ENCODE measurements around the gene VWA1. TPM values are rescaled to one million over a fixed set of nuclear protein-coding genes. Genes with fewer than 3 reads are reported as not detected.
"Not testable (repeated sequence)": the region's sequence is repeated elsewhere in the genome, so short reads cannot be mapped to it uniquely, and the experiment has no call there.

Gene VWA1
- total RNA-seq, 1 experiment from 2014 or later, result 5.6 TPM

DNA sequence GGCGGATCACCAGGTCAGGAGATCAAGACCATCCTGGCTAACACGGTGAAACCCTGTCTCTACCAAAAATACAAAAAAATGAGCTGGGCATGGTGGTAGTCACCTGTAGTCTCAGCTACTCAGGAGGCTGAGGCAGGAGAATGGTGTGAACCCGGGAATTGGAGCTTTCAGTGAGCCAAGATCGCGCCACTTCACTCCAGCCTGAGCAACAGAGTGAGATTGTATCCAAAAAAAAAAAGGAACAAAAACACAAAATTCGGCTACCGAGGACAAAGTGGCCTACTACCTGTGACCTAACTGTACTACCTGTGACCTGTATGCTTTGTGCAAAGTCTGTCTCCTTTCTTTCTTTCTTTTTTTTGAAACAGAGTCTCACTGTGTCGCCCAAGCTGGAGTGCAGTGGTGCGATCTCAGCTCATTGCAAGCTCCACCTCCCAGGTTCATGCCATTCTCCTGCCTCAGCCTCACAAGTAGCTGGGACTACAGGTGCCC lies 32.5 kb upstream of the VWA1 start:
- DNase-seq (ENCODE audit: low read depth), result not testable (repeated sequence)

DNA sequence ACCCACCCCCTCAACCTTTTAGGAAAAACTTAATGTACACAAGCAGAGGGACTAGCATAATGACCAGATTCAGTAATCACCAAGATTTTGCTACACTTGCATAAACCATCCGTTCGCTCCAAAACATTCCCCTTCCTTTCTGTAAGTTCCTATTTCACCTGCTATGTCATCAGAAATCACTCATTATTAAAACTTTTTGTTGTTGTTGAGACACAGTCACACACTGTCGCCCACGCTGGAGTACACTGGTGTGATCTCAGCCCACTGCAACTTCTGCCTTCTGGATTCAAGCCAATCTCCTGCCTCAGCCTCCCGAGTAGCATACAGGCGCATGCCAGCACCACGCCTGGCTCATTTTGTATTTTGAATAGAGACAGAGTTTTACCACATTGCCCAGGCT lies 31.8 kb upstream of the VWA1 start:
- no peak for DNase-seq (ENCODE audit: low read depth)

DNA sequence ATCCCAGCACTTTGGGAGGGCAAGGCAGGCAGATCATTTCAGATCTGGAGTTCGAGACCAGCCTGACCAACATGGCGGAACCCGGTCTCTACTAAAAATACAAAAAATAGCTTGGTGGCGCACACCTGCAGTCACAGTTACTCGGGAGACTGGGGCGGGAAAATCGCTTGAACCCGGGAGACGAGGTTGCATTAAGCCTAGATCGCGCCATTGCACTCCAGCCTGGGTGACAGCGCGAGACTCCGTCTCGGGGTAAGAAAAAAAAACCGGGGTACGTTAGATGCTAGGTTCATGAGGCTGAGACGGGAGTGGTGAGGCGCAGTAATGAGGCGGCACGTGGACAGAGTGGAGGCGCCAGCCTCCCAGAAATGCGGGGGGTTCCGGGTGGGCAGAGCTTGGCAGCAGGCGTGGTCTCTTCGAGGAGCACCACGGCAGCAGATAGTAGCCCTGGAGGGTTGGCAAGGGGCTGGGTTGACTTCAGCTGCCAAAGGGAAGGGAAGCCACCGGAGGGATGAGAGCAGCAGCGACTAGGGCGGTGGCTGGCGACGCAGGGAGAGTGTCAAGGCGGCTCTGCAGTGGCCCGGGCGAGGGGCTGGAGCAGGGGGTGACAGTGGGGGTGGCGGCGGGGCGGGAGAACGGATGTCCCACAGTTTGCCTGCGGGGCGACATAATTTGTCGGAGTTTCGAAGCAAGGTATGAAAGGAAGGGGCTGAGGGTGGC lies 29.2 kb upstream of the VWA1 start:
- DNase-seq (ENCODE audit: low read depth), result peak; percentile 14

DNA sequence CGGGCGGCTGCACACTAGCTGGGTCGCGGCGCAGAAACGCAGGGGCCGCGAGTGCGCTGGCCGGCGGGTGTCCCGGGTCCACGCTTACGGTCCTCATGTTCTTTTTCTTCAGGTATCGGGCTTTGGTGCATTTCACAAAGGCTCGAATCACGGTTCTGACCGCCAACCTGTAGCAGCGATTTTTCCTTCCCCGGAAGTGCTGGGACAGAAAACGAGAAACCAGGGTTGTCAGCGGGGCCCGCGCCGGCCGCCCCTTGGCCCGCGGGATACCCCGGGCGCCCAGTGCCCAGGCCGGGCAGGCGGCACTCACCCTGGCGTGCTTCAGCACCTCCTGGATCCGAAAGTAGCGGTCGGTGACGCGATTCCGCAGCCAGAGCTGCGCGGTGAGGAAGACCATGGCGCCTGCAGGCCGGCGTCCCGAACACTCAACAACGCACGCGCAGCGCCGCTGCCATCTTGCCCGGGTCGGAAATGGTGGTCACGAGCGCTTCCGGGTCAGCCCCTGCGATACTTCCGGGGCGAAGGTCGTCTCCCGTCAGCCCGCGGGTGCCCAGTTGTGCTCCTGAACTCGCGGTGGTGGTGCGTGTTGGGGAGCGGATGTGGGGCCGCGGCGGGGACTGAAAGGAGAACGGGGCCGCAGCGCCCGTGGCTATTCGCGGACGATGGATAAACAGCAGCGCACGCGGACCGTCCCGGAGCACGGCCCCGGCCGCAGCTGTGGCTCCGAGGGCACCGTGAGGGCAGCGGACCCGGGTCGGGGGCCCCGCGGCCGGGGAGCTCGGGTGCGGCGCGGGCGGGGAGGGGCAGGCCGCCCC lies 28.5 kb upstream of the VWA1 start, which contains the start of gene MRPL20:
Gene MRPL20, minus strand, starts transcription at position 473 of the 815 bp plus-strand sequence. Its CDS starts 76 bp downstream, at position 397.
- peak; percentile 89 for DNase-seq (ENCODE audit: low read depth)

DNA sequence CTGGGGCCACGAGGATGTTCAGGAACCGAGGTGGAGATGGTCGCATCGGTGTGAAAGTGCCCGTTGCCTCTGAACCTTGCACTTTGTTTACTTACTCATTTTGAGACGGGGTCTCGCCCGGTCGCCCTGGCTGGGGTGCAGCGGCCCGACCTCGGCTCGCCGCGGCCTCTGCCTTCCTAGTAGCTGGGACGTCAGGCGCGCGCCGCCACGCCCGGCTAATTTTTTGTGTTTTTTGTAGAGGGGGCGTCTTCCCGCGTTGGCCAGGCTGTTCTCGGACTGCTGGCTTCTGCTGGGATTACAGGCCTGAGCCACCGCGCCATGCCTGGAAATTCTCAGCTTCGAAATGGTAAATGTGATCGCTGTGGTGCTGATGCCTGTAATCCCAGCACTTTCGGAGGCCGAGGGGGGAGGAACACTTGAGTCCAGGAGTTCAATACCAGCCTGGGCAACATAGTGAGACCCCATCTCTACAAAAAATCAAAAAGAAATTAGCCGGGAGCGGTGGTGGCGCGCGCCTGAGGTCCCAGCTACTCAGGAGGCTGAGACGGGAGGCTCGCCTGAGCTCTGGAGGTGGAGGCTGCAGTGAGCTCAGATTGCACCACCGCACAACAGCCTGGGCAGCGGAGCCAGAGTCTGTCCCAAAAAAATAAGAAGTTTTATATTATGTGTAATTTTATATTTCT lies 27.7 kb upstream of the VWA1 start:
- DNase-seq (ENCODE audit: low read depth), result peak; percentile 34

DNA sequence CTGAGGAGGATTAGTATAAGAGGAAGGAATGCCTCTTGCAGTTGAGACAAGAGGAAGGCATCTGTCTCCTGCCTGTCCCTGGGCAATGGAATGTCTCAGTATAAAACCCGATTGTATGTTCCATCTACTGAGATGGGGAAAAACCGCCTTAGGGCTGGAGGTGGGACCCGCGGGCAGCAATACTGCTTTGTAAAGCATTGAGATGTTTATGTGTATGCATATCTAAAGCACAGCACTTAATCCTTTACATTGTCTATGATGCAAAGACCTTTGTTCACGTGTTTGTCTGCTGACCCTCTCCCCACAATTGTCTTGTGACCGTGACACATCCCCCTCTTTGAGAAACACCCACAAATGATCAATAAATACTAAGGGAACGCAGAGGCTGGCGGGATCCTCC lies 25.3 kb upstream of the VWA1 start:
- DNase-seq (ENCODE audit: low read depth), result not testable (repeated sequence)

DNA sequence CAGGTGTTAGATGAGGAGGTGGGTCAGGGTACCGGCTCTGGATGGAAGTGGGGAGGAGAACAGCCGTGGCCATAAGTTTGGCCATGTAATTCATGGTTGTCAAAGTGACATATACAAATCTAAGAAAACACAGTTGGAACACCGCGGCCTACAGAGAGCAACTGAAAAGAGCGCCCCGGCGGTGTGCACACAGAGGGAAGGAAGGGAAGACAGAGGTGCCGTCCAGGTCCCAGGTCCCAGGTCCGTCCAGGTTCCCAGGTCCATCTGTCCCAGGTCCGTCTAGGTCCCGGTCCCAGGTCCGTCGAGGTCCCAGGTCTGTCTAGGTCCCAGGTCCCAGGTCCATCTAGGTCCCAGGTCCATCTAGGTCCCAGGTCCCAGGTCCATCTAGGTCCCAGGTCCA lies 23.9 kb upstream of the VWA1 start:
- DNase-seq (ENCODE audit: low read depth), result no peak

DNA sequence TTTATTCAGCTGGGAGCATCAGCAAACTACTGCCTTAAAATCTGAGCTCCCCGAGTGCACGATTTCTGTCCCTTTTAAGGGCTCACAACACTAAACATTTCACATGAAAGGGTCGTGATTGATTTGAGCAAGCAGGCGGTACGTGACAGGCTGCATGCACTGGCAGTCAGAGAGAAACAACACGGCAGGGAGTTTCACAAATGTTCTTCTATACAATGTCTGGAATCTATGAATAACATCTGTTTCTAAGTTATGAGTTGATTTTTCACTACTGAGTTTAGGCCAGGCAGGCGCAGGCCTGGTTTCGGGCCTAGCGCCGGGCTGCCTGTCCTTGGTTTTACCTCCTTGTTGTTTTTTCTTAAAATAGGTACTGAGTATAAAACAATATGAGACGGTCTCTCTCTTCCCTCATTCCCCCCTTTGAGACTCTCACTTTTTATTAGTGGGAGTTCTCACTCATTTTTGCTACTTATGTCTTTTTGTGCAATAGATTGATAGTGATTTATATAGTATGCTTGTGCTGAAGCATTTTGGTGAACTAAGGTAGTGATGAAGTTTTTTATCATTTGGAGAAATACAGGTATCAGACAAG lies 23.1 kb upstream of the VWA1 start:
- not testable (repeated sequence) for DNase-seq (ENCODE audit: low read depth)

DNA sequence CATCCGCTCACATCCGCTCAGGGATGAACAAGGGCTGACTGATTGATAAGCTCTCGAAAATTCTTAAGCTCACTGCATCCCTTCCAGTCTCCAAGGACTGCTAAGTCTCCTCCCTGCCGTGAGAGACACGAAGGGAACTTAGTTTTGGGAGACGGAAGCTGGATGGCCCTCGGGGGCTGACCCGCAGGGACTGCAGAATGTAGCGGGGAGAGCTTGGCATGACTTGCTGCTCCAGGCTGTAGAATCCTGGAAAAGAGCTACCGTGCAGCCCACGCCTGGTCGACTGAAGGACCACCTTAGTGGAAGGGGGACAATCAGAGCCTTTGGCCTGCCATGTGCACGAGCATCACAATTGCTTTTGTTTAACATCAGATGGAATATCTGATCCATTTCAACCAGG lies 19.7 kb upstream of the VWA1 start:
- DNase-seq (ENCODE audit: low read depth), result peak; percentile 53

DNA sequence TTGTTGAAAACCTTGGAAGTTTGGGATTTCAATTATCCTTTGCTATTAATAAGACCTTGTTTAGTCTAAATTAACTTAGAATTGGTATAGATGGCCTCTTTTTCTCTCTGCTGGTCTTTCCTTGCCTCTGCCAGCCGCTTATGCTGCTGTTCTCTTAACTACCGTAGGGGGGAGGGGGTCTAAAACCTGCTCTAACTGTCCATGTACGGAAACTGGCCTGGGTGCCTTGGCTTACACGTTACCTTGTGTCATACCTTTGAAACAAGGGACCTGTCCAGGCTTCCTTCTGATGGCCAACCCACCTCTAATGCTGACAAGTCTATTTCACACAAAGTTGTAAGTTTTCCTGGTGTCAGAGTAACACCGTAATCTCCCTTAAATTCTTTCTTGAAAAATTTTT lies 18.1 kb upstream of the VWA1 start:
- not testable (repeated sequence) for DNase-seq (ENCODE audit: low read depth)

DNA sequence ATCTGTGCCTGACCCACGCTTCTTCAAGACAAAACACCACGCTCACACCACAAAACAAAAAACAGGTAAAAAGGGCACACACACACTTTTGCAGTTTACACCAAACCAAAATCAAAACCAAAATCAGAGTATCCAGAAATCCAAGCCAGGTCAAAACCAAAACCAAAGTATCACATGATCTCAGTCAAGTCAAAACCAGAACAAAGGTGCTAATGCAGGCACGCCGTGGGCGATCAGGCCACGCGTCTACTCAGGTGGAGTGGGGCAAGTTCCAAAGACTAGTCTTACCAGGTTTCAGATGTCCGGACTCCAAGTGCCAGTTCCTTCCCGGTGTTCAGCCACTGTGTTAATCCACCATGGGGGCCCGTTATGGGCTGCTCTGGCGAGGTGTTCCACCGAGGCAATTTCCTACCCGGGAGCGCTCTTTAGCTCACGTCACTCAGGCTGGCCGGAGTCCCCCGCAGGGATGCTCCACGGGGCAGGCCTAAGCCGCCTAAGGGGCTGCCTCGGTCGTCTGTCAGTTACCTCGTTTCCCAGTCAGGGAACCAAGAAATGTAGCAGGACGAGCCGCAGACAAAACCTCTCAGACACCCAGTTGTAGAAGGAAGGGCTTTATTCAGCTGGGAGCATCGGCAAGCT lies 17.5 kb upstream of the VWA1 start:
- DNase-seq (ENCODE audit: low read depth), result not testable (repeated sequence)

DNA sequence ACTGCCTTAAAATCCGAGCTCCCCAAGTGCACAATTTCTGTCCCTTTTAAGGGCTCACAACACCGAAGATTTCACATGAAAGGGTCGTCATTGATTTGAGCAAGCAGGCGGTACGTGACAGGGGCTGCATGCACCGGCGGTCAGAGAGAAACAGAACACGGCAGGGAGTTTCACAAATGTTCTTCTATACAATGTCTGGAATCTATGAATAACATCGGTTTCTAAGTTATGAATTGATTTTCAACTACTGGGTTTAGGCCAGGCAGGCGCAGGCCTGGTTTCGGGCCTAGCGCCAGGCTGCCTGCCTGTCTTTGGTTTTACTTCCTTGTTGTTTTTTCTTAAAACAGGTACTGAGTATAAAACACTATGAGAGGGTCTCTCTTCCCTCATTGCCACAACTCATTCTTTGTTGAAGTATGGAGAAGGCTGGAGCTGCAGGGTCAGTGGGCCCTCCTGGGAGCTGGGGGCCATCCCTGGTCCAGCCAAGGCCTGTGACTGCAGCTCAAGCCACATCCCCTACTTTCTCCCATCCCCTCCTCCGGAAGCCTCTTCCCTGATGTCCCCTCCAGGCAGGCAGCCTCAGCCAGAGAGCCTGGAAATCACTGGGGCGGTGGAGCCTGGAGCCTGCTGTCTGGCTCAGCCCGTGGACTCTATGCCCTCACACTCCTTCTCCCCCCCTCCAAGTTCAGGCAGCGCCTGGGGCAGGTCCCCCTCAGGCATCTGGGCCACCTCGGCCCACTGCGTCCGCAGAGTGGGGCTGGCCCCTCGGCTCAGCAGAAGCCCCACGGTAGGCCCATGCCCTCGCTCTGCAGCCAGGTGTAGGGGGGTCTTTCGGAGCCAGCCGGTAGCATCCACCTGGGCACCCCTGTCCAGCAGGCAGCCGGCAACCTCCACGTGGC lies 16.8 kb upstream of the VWA1 start:
- no peak for DNase-seq (ENCODE audit: low read depth)

DNA sequence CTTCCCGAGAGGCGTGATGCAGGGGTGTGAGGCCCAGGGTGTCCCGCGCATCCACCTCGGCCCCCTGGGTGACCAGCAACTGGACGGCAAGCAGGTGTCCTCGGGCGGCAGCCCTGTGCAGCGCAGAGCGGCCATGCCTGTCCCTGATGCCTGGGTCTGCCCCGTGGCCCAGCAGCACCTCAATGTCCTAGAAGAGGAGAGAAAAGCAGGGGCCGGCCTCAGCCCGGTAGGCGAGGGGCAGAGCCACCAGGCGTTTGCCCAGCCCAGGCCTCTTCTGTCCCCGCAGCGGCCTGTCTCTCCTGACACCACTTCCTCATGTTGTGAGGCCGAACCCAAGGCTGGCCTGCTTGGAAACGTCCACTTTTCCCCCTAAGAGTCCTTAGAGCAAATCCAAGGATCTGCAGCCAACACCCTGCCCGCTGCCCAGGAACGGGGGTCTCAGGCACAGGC lies 16.1 kb upstream of the VWA1 start:
- no peak for DNase-seq (ENCODE audit: low read depth)

DNA sequence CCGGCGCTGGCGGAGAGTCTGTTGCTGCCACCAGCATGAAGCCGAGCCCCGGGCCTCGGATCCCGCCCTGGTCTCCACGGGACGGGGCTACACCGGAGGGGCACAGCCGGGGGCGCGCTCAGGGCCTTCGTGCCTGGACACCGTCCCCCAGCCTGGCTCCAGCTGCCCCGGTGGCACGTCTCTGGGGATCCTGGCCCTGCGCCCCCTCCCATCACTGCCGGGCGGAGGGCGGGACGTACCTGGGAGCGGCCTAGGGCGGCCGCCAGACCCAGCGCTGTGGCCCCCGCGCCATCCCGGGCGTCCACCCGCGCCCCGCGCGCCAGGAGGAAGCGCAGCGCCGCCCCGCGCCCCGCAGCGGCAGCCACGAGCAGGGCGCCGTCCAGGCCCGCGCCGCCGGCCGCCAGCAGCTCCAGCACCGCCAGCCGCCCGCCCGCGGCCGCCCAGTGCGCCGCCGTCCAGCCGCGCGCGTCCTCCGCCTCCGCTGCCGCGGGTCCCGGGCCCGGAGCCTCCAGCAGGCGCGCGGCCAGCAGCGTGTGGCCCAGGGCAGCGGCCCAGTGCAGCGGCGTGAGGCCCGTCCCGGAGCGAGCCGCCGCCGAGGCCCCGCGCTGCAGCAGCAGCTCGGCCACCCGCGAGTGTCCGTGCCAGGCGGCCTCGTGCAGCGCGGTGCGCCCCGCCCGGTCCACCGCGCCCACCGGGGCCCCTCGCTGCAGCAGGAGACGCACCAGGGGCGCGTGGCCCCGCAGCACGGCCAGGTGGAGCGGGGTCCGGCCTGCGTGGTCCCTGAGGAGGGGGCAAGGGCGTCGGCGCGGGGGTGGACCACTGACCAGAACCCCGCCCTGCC lies 15.5 kb upstream of the VWA1 start:
- no peak for DNase-seq (ENCODE audit: low read depth)

DNA sequence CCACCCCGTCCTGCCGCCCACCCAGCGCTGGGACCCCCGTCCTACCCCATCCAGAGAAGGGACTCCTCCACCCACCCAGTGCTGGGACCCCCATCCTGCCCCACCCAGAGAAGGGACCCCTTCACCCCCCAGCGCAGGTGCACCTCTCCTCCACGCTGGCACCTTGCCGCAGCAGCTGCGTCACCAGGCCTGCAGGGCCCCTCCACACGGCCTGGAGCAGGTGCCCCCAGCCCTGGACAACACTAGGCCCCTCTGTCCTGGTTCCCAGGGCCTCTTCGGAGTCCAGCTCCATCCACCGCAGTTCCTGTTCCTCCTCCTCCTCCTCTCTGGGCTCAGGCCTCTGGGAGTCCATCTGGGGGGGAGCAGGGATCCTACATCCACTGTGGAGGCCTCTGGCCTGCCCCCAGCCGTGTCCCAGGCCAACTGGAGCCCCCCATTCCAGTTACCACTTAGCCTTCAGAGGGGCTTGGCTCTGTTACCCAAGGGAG lies 14.8 kb upstream of the VWA1 start:
- DNase-seq (ENCODE audit: low read depth), result no peak

DNA sequence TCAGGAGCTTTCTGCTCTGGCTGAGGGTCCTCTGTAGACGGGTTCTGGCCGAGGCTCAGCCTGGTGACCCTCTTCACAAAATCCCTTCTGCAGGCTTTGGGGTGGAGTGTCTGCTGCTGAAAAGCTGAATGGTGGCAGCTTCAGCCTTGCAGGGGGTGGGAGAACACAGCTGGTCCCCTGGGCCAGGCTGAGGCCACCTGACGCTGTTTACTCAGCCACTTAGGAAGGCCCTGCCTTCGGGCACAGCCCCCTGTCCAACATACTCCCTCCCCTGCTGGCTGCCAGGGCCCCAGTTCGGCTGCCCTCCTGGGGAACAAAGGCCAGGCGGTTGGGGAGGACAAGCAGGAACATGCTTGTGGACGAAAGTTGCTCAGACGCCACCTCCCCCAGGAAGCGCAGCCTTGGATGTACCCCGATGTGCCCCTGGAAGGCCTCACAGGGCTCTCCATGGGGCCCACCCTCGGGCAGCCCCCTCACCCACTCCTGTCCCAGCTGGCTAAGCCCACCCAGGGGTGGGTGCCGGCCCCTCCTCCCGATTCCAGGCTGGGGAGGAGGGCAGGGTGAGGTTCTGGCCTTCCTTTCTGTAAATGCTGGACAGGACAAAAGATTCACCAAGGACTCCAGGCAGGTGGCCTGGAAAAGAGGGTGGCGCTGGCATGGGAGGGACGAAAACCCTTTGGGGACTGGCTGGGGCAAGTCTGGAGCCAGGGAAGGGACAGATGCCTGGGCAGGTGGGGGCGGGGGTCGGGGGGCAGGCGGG lies 14.2 kb upstream of the VWA1 start, which contains the start of gene ANKRD65:
Gene ANKRD65, minus strand, starts transcription at position 130 of the 760 bp plus-strand sequence. CDS start 271 bp downstream, outside the sequence.
- no peak for DNase-seq (ENCODE audit: low read depth)

DNA sequence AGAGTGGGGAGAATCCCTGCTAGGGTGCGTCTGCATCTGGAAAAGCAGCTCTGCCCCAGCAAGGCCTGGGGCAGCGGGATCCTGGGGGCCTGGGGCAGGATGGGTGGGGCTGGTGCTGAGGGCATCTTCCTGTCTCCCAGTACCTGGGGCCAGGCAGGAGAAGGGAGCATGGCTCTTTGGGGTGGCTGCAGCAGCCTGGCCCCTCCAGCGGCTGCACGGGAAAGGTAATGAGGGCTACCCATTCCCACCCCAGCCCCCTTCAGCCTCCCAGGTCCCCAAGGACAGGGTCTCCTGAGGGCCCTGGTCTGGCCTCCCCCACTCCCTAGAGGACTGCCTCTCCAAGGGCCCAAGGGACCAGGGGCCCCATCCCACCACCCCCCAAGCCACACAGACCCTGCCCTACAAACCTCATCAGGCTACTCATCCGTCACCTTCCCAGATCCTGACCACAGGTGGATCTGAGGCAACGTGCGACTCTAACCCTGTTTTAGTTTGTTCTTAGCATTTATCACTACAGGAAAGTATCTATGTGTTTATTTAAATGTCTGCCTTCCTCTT lies 13.5 kb upstream of the VWA1 start:
- no peak for DNase-seq (ENCODE audit: low read depth)
